ENCODE data around the gene SCP2.
"Not testable (repeated sequence)": the region's sequence is repeated elsewhere in the genome, so short reads cannot be mapped to it uniquely, and the experiment has no call there.

The SCP2 gene

DNA sequence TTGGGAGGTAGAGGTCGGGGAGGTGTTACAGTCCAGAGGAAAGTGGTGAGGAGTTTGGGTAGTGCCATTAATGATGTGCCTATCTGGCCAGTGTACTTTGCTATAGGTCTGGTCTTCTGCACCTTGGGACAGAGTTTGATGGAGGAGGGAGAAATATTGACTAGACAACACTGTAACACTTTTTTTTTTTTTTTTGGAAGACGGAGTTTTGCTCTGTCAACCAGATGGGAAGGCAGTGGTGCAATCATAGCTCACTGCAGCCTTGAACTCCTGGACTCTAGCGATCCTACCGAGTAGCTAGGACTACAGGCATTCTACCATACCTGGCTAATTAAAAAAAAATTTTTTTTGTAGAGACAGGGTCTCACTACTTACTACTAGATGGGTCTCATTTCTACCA is 1.9 kb downstream of the SCP2 start:
- Histone ChIP-seq H3K4me1 (ENCODE audit: control insufficient read depth, insufficient read depth, low read length, poor library complexity, severe bottlenecking) (peaks cover 12% of the 10 kb centered on the region), H3K4me3 (ENCODE audit: insufficient read depth, low read depth, low read length, poor library complexity, severe bottlenecking) (no peak overlapping the region), H3K27me3 (replicated peaks; ENCODE audit: control insufficient read depth, insufficient read depth, low read length, poor library complexity, severe bottlenecking) (no peaks in the 10 kb centered on the region), H3K36me3 (ENCODE audit: control insufficient read depth, insufficient read depth, low read length) (no peaks in the 10 kb centered on the region), H3K9me3 (ENCODE audit: control insufficient read depth, low read length) (no peaks in the 10 kb centered on the region), H3K27ac (ENCODE audit: insufficient read depth, low read length, poor library complexity, severe bottlenecking) (no peak overlapping the region)
- DNase-seq, result no peak

- Histone ChIP-seq H3K4me1 (ENCODE audit: control insufficient read depth, insufficient read depth, low read length, poor library complexity, severe bottlenecking) (no peaks in the 10 kb centered on the region), H3K4me3 (ENCODE audit: insufficient read depth, low read depth, low read length, poor library complexity, severe bottlenecking) (no peak overlapping the region), H3K9me3 (ENCODE audit: control insufficient read depth, low read length) (no peaks in the 10 kb centered on the region), H3K27ac (ENCODE audit: insufficient read depth, low read length, poor library complexity, severe bottlenecking) (no peak overlapping the region), H3K27me3 (replicated peaks; ENCODE audit: control insufficient read depth, insufficient read depth, low read length, poor library complexity, severe bottlenecking) (no peaks in the 10 kb centered on the region), H3K36me3 (ENCODE audit: control insufficient read depth, insufficient read depth, low read length) (no peaks in the 10 kb centered on the region)
- no peak for DNase-seq
Observed at GRCh38 chr1:52937433-52938182, 10.5 kb downstream of the SCP2 start.

GRCh38 chr1:52938183-52938451 is 11.0 kb downstream of the SCP2 start:
- no peak overlapping the region for H3K4me3 ChIP-seq (ENCODE audit: insufficient read depth, low read depth, low read length, poor library complexity, severe bottlenecking)
- H3K9me3 ChIP-seq (ENCODE audit: control insufficient read depth, low read length), result no peaks in the 10 kb centered on the region
- H3K4me1 ChIP-seq (ENCODE audit: control insufficient read depth, insufficient read depth, low read length, poor library complexity, severe bottlenecking), result no peaks in the 10 kb centered on the region
- no peak overlapping the region for H3K27ac ChIP-seq (ENCODE audit: insufficient read depth, low read length, poor library complexity, severe bottlenecking)
- no peaks in the 10 kb centered on the region for H3K36me3 ChIP-seq (ENCODE audit: control insufficient read depth, insufficient read depth, low read length)
- DNase-seq, result no peak
- H3K27me3 ChIP-seq (replicated peaks; ENCODE audit: control insufficient read depth, insufficient read depth, low read length, poor library complexity, severe bottlenecking), result no peaks in the 10 kb centered on the region

DNA sequence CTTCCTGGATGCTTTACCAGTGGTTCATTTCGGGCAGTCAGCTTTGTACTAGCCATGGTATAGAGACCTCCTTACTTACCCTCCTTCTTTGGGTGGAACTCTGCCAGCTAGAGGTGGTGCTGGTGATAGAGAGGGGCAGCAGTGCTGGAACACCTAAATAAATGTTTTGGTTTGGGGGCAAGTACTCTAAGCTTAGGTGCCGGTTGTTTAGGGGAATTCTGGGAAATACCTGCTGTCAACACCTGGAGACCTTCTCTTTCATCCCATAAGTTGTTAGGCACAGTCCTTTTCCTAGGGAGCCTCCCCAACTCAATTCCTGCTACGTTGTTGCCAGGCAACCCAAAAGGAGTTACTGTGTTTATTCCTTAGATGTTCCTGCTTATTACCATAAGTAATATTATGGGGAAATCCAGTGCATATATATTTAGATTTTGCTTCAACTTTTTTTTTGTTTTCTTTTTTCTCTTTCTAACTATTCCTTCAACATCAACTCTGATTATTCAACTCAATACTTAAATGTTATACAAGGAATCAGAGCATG is 16.9 kb downstream of the SCP2 start:
- Histone ChIP-seq H3K4me3 (ENCODE audit: insufficient read depth, low read depth, low read length, poor library complexity, severe bottlenecking) (no peak overlapping the region), H3K9me3 (ENCODE audit: control insufficient read depth, low read length) (no peaks in the 10 kb centered on the region), H3K36me3 (ENCODE audit: control insufficient read depth, insufficient read depth, low read length) (no peaks in the 10 kb centered on the region)

DNA sequence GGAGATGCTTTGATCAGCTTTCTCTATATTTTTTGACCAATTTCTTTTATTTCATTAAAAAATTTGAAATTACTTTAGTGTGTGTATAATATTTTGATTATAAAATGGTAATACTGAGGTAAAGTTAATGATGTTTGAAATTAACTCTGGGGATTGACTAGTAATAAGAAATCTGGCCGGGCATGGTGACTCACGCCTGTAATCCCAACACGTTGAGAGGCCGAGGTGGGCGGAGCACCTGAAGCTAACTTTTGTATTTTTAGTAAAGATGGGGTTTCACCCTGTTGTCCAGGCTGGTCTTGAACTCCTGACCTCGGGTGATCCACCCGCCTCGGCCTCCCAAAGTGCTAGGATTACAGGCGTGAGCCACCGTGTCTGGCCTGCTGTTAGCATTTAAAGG is 17.5 kb downstream of the SCP2 start:
- DNase-seq, result no peak
- Histone ChIP-seq H3K27ac (ENCODE audit: insufficient read depth, low read length, poor library complexity, severe bottlenecking) (no peak overlapping the region), H3K27me3 (replicated peaks; ENCODE audit: control insufficient read depth, insufficient read depth, low read length, poor library complexity, severe bottlenecking) (no peaks in the 10 kb centered on the region)

More for the DNA sequence above, 16.9 kb downstream of the SCP2 start:
- Histone ChIP-seq H3K4me1 (ENCODE audit: control insufficient read depth, insufficient read depth, low read length, poor library complexity, severe bottlenecking) (no peaks in the 10 kb centered on the region), H3K27ac (ENCODE audit: insufficient read depth, low read length, poor library complexity, severe bottlenecking) (no peak overlapping the region), H3K27me3 (replicated peaks; ENCODE audit: control insufficient read depth, insufficient read depth, low read length, poor library complexity, severe bottlenecking) (no peaks in the 10 kb centered on the region)
- DNase-seq, result no peak

GRCh38 chr1:52947490-52947889 is 20.4 kb downstream of the SCP2 start:
- Histone ChIP-seq H3K36me3 (ENCODE audit: control insufficient read depth, insufficient read depth, low read length) (peaks cover 6% of the 10 kb centered on the region), H3K27ac (ENCODE audit: insufficient read depth, low read length, poor library complexity, severe bottlenecking) (no peak overlapping the region), H3K27me3 (replicated peaks; ENCODE audit: control insufficient read depth, insufficient read depth, low read length, poor library complexity, severe bottlenecking) (no peaks in the 10 kb centered on the region), H3K9me3 (ENCODE audit: control insufficient read depth, low read length) (no peaks in the 10 kb centered on the region), H3K4me1 (ENCODE audit: control insufficient read depth, insufficient read depth, low read length, poor library complexity, severe bottlenecking) (no peaks in the 10 kb centered on the region), H3K4me3 (ENCODE audit: insufficient read depth, low read depth, low read length, poor library complexity, severe bottlenecking) (no peak overlapping the region)
- DNase-seq, result no peak

More for the DNA sequence above, 17.5 kb downstream of the SCP2 start:
- Histone ChIP-seq H3K9me3 (ENCODE audit: control insufficient read depth, low read length) (no peaks in the 10 kb centered on the region), H3K4me3 (ENCODE audit: insufficient read depth, low read depth, low read length, poor library complexity, severe bottlenecking) (no peak overlapping the region), H3K36me3 (ENCODE audit: control insufficient read depth, insufficient read depth, low read length) (no peaks in the 10 kb centered on the region), H3K4me1 (ENCODE audit: control insufficient read depth, insufficient read depth, low read length, poor library complexity, severe bottlenecking) (no peaks in the 10 kb centered on the region)

DNA sequence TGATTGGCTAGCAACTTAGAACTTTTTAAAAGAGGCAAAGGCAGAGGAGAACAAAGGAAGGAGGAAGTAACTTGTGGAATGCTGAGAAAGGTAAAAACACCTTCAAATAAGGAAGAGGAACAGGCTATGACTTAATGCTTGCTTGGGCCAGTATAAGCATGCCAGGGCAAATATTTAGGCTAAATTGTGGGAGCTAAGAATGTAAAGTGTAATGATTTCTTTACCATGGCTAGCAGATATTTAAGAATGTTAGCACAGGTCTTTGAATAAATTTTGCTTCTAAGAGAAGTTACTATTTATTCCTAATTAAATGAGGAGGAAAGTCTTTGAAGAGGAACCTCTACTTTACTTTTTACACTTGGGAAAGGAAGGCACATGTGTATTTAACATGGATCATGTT is 22.5 kb downstream of the SCP2 start:
- not testable (repeated sequence) for H3K27me3 ChIP-seq (replicated peaks; ENCODE audit: control insufficient read depth, insufficient read depth, low read length, poor library complexity, severe bottlenecking); H3K9me3 ChIP-seq (ENCODE audit: control insufficient read depth, low read length); DNase-seq; H3K4me1 ChIP-seq (ENCODE audit: control insufficient read depth, insufficient read depth, low read length, poor library complexity, severe bottlenecking); H3K36me3 ChIP-seq (ENCODE audit: control insufficient read depth, insufficient read depth, low read length); H3K27ac ChIP-seq (ENCODE audit: insufficient read depth, low read length, poor library complexity, severe bottlenecking); H3K4me3 ChIP-seq (ENCODE audit: insufficient read depth, low read depth, low read length, poor library complexity, severe bottlenecking)

DNA sequence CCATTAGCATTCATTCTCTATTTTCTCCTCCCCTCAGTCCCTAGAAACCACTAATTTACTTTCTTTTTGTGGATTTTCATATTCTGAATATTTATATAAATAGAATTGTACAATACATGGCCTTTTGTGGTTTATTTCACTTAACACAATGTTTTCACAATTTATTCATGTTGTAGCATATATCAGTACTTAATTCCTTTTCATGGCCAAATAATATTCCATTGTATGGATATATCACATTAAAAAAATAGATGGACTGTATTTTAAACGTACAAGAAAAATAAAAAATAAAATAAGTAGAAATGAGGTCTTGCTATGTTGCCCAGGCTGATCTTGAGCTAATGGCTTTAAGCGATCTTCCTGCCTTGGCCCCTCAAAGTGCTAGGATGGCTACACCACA is 25.0 kb downstream of the SCP2 start:
- Histone ChIP-seq H3K27ac (ENCODE audit: insufficient read depth, low read length, poor library complexity, severe bottlenecking) (no peak overlapping the region), H3K36me3 (ENCODE audit: control insufficient read depth, insufficient read depth, low read length) (peaks cover 7% of the 10 kb centered on the region), H3K9me3 (ENCODE audit: control insufficient read depth, low read length) (no peaks in the 10 kb centered on the region), H3K27me3 (replicated peaks; ENCODE audit: control insufficient read depth, insufficient read depth, low read length, poor library complexity, severe bottlenecking) (no peaks in the 10 kb centered on the region), H3K4me1 (ENCODE audit: control insufficient read depth, insufficient read depth, low read length, poor library complexity, severe bottlenecking) (no peaks in the 10 kb centered on the region), H3K4me3 (ENCODE audit: insufficient read depth, low read depth, low read length, poor library complexity, severe bottlenecking) (no peak overlapping the region)
- DNase-seq, result no peak

- Histone ChIP-seq H3K27me3 (replicated peaks; ENCODE audit: control insufficient read depth, insufficient read depth, low read length, poor library complexity, severe bottlenecking) (no peaks in the 10 kb centered on the region), H3K9me3 (ENCODE audit: control insufficient read depth, low read length) (no peaks in the 10 kb centered on the region), H3K4me1 (ENCODE audit: control insufficient read depth, insufficient read depth, low read length, poor library complexity, severe bottlenecking) (no peaks in the 10 kb centered on the region), H3K36me3 (ENCODE audit: control insufficient read depth, insufficient read depth, low read length) (peaks cover 7% of the 10 kb centered on the region), H3K27ac (ENCODE audit: insufficient read depth, low read length, poor library complexity, severe bottlenecking) (no peak overlapping the region), H3K4me3 (ENCODE audit: insufficient read depth, low read depth, low read length, poor library complexity, severe bottlenecking) (no peak overlapping the region)
- no peak for DNase-seq
Observed at GRCh38 chr1:52955129-52955970, 28.3 kb downstream of the SCP2 start.

GRCh38 chr1:52963101-52963500 is 36.0 kb downstream of the SCP2 start:
- no peak for DNase-seq
- no peaks in the 10 kb centered on the region for H3K27me3 ChIP-seq (replicated peaks; ENCODE audit: control insufficient read depth, insufficient read depth, low read length, poor library complexity, severe bottlenecking)

More at GRCh38 chr1:52963101-52963500, 36.0 kb downstream of the SCP2 start:
- no peak overlapping the region for H3K27ac ChIP-seq (ENCODE audit: insufficient read depth, low read length, poor library complexity, severe bottlenecking)
- no peaks in the 10 kb centered on the region for H3K9me3 ChIP-seq (ENCODE audit: control insufficient read depth, low read length)
- H3K4me1 ChIP-seq (ENCODE audit: control insufficient read depth, insufficient read depth, low read length, poor library complexity, severe bottlenecking), result no peaks in the 10 kb centered on the region
- no peak overlapping the region for H3K4me3 ChIP-seq (ENCODE audit: insufficient read depth, low read depth, low read length, poor library complexity, severe bottlenecking)
- peaks cover 4% of the 10 kb centered on the region for H3K36me3 ChIP-seq (ENCODE audit: control insufficient read depth, insufficient read depth, low read length)

All from effector memory CD4-positive, alpha-beta T cell (primary cell).